Endodermal cell (in vitro differentiated cells): ENCODE measurements around the gene CASZ1. TPM values are rescaled to one million over a fixed set of nuclear protein-coding genes. Genes with fewer than 3 reads are reported as not detected.

Source experiments
- DNase-seq: peaks from one replicate; pipeline ENCODE4 v3.0.0-alpha.2; 2017
- H3K27ac ChIP-seq: 2 replicates; pipeline ENCODE4 v1.5.1; 2013; ENCODE audit warnings: mild to moderate bottlenecking, low read depth, low read length, moderate library complexity
- H3K27me3 ChIP-seq: 2 replicates; pipeline ENCODE4 v1.6.1; 2013; ENCODE audit warnings: mild to moderate bottlenecking, low read length, moderate library complexity; ENCODE audit not compliant: insufficient read depth, control insufficient read depth, poor library complexity, severe bottlenecking
- H3K36me3 ChIP-seq: 2 replicates; pipeline ENCODE4 v1.7.0; 2013; ENCODE audit warnings: mild to moderate bottlenecking, low read length, moderate library complexity; ENCODE audit not compliant: control insufficient read depth, insufficient read depth
- H3K4me1 ChIP-seq: one replicate; pipeline ENCODE4 v1.7.0; 2013; ENCODE audit warnings: low read length; ENCODE audit not compliant: control insufficient read depth, insufficient read depth
- H3K4me3 ChIP-seq: 2 replicates; pipeline ENCODE4 v1.5.1; 2013; ENCODE audit warnings: mild to moderate bottlenecking, low read length, moderate library complexity
- H3K9ac ChIP-seq: 2 replicates; pipeline ENCODE4 v1.6.1; 2013; ENCODE audit warnings: mild to moderate bottlenecking, low read length, moderate library complexity; ENCODE audit not compliant: poor library complexity, severe bottlenecking; ENCODE audit errors: extremely low read depth
- H3K9me3 ChIP-seq: 2 replicates; pipeline ENCODE4 v1.6.1; 2013; ENCODE audit warnings: mild to moderate bottlenecking, low read length, moderate library complexity; ENCODE audit not compliant: control insufficient read depth
- H3K27ac Mint-ChIP-seq: 2 replicates; pipeline ENCODE4 v1.8.0; 2020; ENCODE audit warnings: mixed read lengths
- H3K27me3 Mint-ChIP-seq: 2 replicates; pipeline ENCODE4 v1.8.0; 2021; ENCODE audit warnings: mild to moderate bottlenecking, mixed read lengths; ENCODE audit not compliant: insufficient read depth
- H3K36me3 Mint-ChIP-seq: 2 replicates; pipeline ENCODE4 v1.8.0; 2020; ENCODE audit warnings: low read depth, mixed read lengths
- H3K4me1 Mint-ChIP-seq: 2 replicates; pipeline ENCODE4 v1.8.0; 2020; ENCODE audit warnings: mixed read lengths
- H3K4me3 Mint-ChIP-seq: 2 replicates; pipeline ENCODE4 v1.8.0; 2020; ENCODE audit warnings: mild to moderate bottlenecking, moderate library complexity, mixed read lengths
- H3K9me3 Mint-ChIP-seq: 2 replicates; pipeline ENCODE4 v1.8.0; 2020; ENCODE audit warnings: mild to moderate bottlenecking, mixed read lengths
- WGBS, 2 experiments: methylation state at CpG; one replicate each; pipeline versions ENCODE4 v1.1.5 to v1.1.7; 2013; ENCODE audit warnings: missing lambda C conversion rate in 2 of 2, mixed read lengths in 1 of 2; ENCODE audit not compliant: insufficient coverage in 1 of 2, insufficient read length in 1 of 2; 5-methylcytosine and 5-hydroxymethylcytosine counted together
- total RNA-seq, 2 donors: library from RNA; stranded (reverse); fragmentation: NEBNext Ultra II Directional in 1 of 2; extraction: Animal tissue kit (Norgen Biotek cat#: 25700) in 1 of 2; gene quantifications; 2 replicates in 1 of 2; 3 replicates in 1 of 2; pipeline ENCODE4 v1.2.1, GENCODE V29; 2021
- TF ChIP-seq, protein P1 (sequence below): fragments of 200-600 bp; sonication (generic); conservative IDR thresholded peaks from 2 replicates; pipeline ENCODE4 v1.5.0; 2021; ENCODE audit warnings: antibody characterized with exemption, mild to moderate bottlenecking

CASZ1 gene
- total RNA-seq, 2 donors from 2014 or later: 3.5 to 5.9 TPM

GRCh38 chr1:10705953-10706352, 90.5 kb downstream of the CASZ1 start:
- no peaks in the 10 kb centered on the region for H3K9me3 ChIP-seq
- H3K36me3 Mint-ChIP-seq: no peaks in the 10 kb centered on the region
- no peak overlapping the region for H3K27ac ChIP-seq
- H3K4me1 ChIP-seq: no peaks in the 10 kb centered on the region
- no peak overlapping the region for H3K4me3 ChIP-seq
- peaks cover 16% of the 10 kb centered on the region for H3K27me3 Mint-ChIP-seq
- 90% methylated on average over 9 to 13 of the region's 13 CpGs for WGBS, 2 experiments
- no peak overlapping the region for H3K4me3 Mint-ChIP-seq
- no peak overlapping the region for H3K9ac ChIP-seq
- no peaks in the 10 kb centered on the region for H3K9me3 Mint-ChIP-seq
- H3K27ac Mint-ChIP-seq: no peak overlapping the region
- DNase-seq: no peak
- peaks cover 17% of the 10 kb centered on the region for H3K27me3 ChIP-seq
- peaks cover 8% of the 10 kb centered on the region for H3K4me1 Mint-ChIP-seq
- H3K36me3 ChIP-seq: no peaks in the 10 kb centered on the region
- TF ChIP-seq, protein P1, sequence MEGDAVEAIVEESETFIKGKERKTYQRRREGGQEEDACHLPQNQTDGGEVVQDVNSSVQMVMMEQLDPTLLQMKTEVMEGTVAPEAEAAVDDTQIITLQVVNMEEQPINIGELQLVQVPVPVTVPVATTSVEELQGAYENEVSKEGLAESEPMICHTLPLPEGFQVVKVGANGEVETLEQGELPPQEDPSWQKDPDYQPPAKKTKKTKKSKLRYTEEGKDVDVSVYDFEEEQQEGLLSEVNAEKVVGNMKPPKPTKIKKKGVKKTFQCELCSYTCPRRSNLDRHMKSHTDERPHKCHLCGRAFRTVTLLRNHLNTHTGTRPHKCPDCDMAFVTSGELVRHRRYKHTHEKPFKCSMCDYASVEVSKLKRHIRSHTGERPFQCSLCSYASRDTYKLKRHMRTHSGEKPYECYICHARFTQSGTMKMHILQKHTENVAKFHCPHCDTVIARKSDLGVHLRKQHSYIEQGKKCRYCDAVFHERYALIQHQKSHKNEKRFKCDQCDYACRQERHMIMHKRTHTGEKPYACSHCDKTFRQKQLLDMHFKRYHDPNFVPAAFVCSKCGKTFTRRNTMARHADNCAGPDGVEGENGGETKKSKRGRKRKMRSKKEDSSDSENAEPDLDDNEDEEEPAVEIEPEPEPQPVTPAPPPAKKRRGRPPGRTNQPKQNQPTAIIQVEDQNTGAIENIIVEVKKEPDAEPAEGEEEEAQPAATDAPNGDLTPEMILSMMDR: no peak

- no peaks in the 10 kb centered on the region for H3K36me3 ChIP-seq
- H3K27ac Mint-ChIP-seq: no peak overlapping the region
- H3K9me3 Mint-ChIP-seq: no peaks in the 10 kb centered on the region
- DNase-seq: peak; percentile 88
- H3K4me1 ChIP-seq: no peaks in the 10 kb centered on the region
- no peak overlapping the region for H3K9ac ChIP-seq
- peaks cover 8% of the 10 kb centered on the region for H3K4me1 Mint-ChIP-seq
- H3K36me3 Mint-ChIP-seq: no peaks in the 10 kb centered on the region
- TF ChIP-seq, protein P1: no peak
- H3K9me3 ChIP-seq: no peaks in the 10 kb centered on the region
- WGBS, 2 experiments: 10 to 21% methylated on average over 6 to 44 of the region's 44 CpGs
- no peak overlapping the region for H3K4me3 ChIP-seq
- peak overlapping the region; percentile 33 for H3K4me3 Mint-ChIP-seq
- peak overlapping the region; percentile 98 for H3K27ac ChIP-seq
- peaks cover 16% of the 10 kb centered on the region for H3K27me3 Mint-ChIP-seq
- peaks cover 17% of the 10 kb centered on the region for H3K27me3 ChIP-seq
Observed at GRCh38 chr1:10704368-10704882, 92.0 kb downstream of the CASZ1 start.

GRCh38 chr1:10703702-10704101, 92.7 kb downstream of the CASZ1 start:
- peak overlapping the region; percentile 20 for H3K27ac Mint-ChIP-seq
- H3K9ac ChIP-seq: no peak overlapping the region
- no peaks in the 10 kb centered on the region for H3K9me3 ChIP-seq
- no peak overlapping the region for H3K4me3 ChIP-seq
- no peak for DNase-seq
- peaks cover 16% of the 10 kb centered on the region for H3K27me3 Mint-ChIP-seq
- WGBS, 2 experiments: 91 to 95% methylated on average over 8 of the region's 8 CpGs
- peaks cover 17% of the 10 kb centered on the region for H3K27me3 ChIP-seq
- H3K36me3 ChIP-seq: no peaks in the 10 kb centered on the region
- peak overlapping the region; percentile 98 for H3K27ac ChIP-seq
- no peaks in the 10 kb centered on the region for H3K36me3 Mint-ChIP-seq
- TF ChIP-seq, protein P1: no peak
- H3K4me3 Mint-ChIP-seq: peak overlapping the region; percentile 33
- H3K9me3 Mint-ChIP-seq: no peaks in the 10 kb centered on the region
- peaks cover 6% of the 10 kb centered on the region for H3K4me1 Mint-ChIP-seq
- H3K4me1 ChIP-seq: no peaks in the 10 kb centered on the region
